ENCODE measurements around the gene BHLHE40. TPM values are rescaled to one million over a fixed set of nuclear protein-coding genes. Genes with fewer than 3 reads are reported as not detected.

The BHLHE40 gene
- total and polyA plus RNA-seq, 2 of the 13 experiments (the other 11 are each of a cell fraction or from before 2014, with no cell fraction given), result 1.8 to 51.0 TPM

DNA sequence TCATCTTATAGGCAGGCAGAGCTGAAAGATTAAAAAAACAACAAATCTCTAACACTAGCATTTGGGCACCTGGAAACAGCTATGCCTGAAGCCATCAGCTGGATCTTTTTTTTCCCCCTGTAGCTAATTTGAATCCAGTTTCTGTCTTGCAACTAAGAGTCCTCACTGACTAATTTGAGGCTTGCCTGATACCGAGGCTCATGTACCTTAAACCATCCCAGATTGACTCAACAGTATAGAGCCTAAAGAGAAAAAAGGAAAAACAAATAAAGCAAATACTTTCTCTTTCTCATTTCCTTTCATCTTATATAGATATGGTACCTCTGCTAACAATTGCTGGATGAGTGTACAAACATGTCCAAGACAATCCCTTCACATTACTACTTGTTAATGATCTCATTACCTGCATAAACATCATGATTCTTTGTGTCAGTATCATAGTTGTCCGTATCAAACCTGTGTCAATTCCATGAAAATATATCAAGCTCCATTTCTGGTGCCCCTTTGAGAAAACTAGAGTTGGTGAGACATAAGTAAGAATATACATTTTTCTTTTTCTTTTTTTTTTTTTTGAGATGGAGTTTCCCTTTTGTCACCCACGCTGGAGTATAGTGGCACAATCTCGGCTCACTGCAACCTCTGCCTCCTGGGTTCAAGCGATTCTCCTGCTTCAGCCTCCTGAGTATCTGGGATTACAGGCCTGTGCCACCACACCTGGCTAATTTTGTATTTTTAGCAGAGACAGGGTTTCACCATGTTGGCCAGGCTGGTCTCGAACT, 43.1 kb downstream of the BHLHE40 start (continued):
- TF ChIP-seq ARID4A (CRISPR knock-in tag; IDR thresholded peaks at IDR 0.05; ENCODE audit: borderline replicate concordance) (no peak), MAFF (IDR thresholded peaks at IDR 0.05; ENCODE audit: low read depth, low read length) (no peak), JDP2 (CRISPR knock-in tag; IDR thresholded peaks at IDR 0.05; ENCODE audit: borderline replicate concordance) (no peak), CC2D1A (CRISPR knock-in tag; IDR thresholded peaks at IDR 0.05) (no peak), GRHL1 (CRISPR knock-in tag; conservative IDR thresholded peaks at IDR 0.05) (no peak), TBX3 (IDR thresholded peaks at IDR 0.05; ENCODE audit: borderline replicate concordance) (peak; percentile 65; the same call in 1 of the 2 replicates), PCBP1 (IDR thresholded peaks at IDR 0.05; ENCODE audit: borderline replicate concordance, low read depth, low read length) (no peak), SOX13 (IDR thresholded peaks at IDR 0.05) (no peak), SOX13 (CRISPR knock-in tag; conservative IDR thresholded peaks at IDR 0.05 in 1 of 2, IDR thresholded peaks at IDR 0.05 in 1 of 2) (peak in 1 of 2 experiments; percentile 65; a peak in 2 of 4 replicates), TCF12 (IDR thresholded peaks at IDR 0.05) (no peak), TCF12 (CRISPR knock-in tag; IDR thresholded peaks at IDR 0.05) (no peak), KLF13 (CRISPR knock-in tag; IDR thresholded peaks at IDR 0.05) (no peak), ZNF224 (CRISPR knock-in tag; IDR thresholded peaks at IDR 0.05) (no peak), PRDM4 (CRISPR knock-in tag; IDR thresholded peaks at IDR 0.05; ENCODE audit: borderline replicate concordance) (no peak), KAT8 (CRISPR knock-in tag; IDR thresholded peaks at IDR 0.05) (no peak), ZNF329 (CRISPR knock-in tag; IDR thresholded peaks at IDR 0.05; ENCODE audit: low read depth) (peak; percentile 93), ARID2 (CRISPR knock-in tag; IDR thresholded peaks at IDR 0.05; ENCODE audit: borderline replicate concordance) (no peak), SOX6 (IDR thresholded peaks at IDR 0.05) (no peak), SOX6 (CRISPR knock-in tag; IDR thresholded peaks at IDR 0.05) (peak; percentile 27; the same call in 1 of the 2 replicates), TCF7 (IDR thresholded peaks at IDR 0.05; ENCODE audit: low read depth) (peak; percentile 38)
- TF ChIP-seq, protein P1, sequence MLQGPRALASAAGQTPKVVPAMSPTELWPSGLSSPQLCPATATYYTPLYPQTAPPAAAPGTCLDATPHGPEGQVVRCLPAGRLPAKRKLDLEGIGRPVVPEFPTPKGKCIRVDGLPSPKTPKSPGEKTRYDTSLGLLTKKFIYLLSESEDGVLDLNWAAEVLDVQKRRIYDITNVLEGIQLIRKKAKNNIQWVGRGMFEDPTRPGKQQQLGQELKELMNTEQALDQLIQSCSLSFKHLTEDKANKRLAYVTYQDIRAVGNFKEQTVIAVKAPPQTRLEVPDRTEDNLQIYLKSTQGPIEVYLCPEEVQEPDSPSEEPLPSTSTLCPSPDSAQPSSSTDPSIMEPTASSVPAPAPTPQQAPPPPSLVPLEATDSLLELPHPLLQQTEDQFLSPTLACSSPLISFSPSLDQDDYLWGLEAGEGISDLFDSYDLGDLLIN (CRISPR knock-in tag; IDR thresholded peaks at IDR 0.05; ENCODE audit: borderline replicate concordance), result no peak
